ENCODE data around the gene ADPGK. TPM values are rescaled to one million over a fixed set of nuclear protein-coding genes. Genes with fewer than 3 reads are reported as not detected.
A peak's percentile ranks its signal among the peaks of the same experiment; 100 is the strongest.

ADPGK gene
- total and polyA plus RNA-seq, 11 donors, result 7.1 to 31.7 (median 10.4) TPM

DNA sequence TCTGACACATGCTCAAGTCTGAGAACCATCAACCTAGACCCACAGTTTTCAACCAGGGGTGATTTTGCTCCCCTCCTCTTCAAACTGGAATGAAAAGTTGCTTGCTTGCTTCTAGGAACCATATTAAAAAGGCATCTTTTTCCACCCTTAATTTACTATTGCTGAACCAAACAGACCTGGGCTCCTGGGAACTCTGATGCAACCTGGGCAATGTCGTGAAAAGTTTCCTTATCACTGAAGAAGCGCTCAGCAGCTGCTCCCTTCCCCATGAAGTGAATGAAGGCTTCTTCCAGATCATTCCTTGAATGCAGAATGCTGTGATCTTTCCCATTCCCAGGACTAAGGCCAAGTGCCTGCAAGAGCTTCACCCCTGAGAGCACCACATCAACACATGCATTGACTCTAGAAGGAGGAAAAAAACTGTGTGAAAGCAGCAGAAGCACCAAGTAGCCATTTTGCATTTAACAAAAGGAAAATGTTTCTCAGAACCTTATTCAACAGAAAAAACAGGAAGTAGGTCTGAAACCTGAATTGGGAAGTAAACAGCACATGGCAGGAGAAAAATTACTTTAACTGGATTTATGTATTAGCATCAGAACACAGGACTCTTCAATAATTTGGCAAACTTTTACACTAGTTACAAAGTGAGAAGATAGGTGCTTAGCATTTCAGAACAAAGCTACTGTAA is 8.7 kb downstream of the ADPGK start:
- peaks cover 0 to 90% (median 66%) of the 10 kb centered on the region in 9 donors for H3K36me3 ChIP-seq
- WGBS, 4 donors, result 86 to 88% (median 87%) methylated on average over 2 of the region's 2 CpGs

DNA sequence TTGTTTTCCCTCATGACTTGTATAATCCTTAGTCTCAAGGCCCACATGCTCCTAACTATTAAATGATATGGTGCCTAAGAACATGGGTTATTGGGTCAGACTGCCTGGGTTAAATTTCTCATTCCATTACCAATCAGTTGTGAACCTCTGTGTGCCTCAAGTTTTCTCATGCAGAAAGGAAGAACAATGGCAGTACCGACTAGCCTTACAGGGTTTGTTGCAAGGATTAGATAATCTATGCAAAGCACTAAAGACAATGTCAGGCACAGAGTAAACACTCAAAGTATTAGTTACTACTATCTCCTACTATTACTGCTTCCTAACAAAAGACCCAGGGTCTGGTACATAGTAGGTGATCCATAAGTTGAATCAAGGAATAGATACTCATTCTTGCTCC is 12.2 kb downstream of the ADPGK start:
- no peak for ATAC-seq
- no peak overlapping the region for H3K27ac ChIP-seq
- WGBS, 4 donors, result 71 to 95% (median 76%) methylated on average over 1 of the region's 1 CpG
- peaks cover 0 to 23% (median 10%) of the 10 kb centered on the region in 12 donors for H3K9me3 ChIP-seq
- no peaks in the 10 kb centered on the region for H3K27me3 ChIP-seq
- intact Hi-C loops (cut with DNase I), result no loop called here
- no peak overlapping the region for H3K4me3 ChIP-seq
- H3K4me1 ChIP-seq, result peaks cover 0 to 21% (median 0%) of the 10 kb centered on the region in 12 donors
- DNase-seq, result no peak
- TF ChIP-seq, protein P1, sequence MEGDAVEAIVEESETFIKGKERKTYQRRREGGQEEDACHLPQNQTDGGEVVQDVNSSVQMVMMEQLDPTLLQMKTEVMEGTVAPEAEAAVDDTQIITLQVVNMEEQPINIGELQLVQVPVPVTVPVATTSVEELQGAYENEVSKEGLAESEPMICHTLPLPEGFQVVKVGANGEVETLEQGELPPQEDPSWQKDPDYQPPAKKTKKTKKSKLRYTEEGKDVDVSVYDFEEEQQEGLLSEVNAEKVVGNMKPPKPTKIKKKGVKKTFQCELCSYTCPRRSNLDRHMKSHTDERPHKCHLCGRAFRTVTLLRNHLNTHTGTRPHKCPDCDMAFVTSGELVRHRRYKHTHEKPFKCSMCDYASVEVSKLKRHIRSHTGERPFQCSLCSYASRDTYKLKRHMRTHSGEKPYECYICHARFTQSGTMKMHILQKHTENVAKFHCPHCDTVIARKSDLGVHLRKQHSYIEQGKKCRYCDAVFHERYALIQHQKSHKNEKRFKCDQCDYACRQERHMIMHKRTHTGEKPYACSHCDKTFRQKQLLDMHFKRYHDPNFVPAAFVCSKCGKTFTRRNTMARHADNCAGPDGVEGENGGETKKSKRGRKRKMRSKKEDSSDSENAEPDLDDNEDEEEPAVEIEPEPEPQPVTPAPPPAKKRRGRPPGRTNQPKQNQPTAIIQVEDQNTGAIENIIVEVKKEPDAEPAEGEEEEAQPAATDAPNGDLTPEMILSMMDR (IDR thresholded peaks at IDR 0.05), result no peak
- TF ChIP-seq POLR2A (IDR thresholded peaks at IDR 0.05), result no peak
- peaks cover 0 to 92% (median 73%) of the 10 kb centered on the region in 9 donors for H3K36me3 ChIP-seq

More for the DNA sequence above, 8.7 kb downstream of the ADPGK start:
- Histone ChIP-seq H3K4me3 (no peak overlapping the region), H3K27me3 (no peaks in the 10 kb centered on the region), H3K9me3 (no peaks in the 10 kb centered on the region), H3K27ac (peak overlapping the region in 1 of 12 donors; percentile 72), H3K4me1 (peaks cover 0 to 29% (median 0%) of the 10 kb centered on the region in 12 donors)
- intact Hi-C loops (cut with DNase I), result no loop called here
- ATAC-seq, result no peak
- DNase-seq, result no peak
- no peak for TF ChIP-seq POLR2A (IDR thresholded peaks at IDR 0.05)
- TF ChIP-seq, protein P1 (IDR thresholded peaks at IDR 0.05), result no peak

DNA sequence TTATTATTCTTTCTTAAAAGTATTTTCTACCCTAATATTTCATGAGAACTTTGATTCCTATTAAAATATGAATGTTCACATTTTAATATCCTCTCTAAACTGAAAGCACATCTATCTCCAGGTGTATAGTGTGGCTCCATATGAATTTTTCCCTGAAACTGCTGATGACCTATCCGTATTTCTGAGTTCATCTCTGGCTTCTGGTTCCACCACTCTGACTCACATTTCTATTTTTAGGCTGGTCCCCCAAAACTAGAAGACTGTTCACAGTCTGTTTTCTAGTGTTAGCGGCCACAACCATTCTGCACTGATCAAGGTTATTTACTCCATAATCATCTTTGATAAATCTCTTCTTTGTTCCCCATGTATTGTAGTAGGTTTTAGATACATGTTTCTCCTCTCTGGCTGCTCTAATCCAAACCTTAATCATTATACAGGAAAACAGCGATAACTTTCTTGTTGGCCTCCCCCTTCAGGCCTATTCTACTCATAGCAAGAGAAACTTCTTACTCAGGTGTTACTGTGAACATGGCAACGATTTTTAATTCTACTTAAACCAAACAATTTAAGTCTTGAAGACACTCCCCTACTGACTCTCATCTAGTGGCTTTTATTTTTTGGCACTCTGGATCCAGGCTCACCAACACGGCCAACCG is 12.8 kb downstream of the ADPGK start:
- no peak for DNase-seq
- Histone ChIP-seq H3K27me3 (no peaks in the 10 kb centered on the region), H3K27ac (no peak overlapping the region), H3K9me3 (peaks cover 0 to 24% (median 10%) of the 10 kb centered on the region in 12 donors), H3K36me3 (peaks cover 0 to 97% (median 78%) of the 10 kb centered on the region in 9 donors), H3K4me1 (peaks cover 0 to 16% (median 0%) of the 10 kb centered on the region in 12 donors), H3K4me3 (no peak overlapping the region)
- TF ChIP-seq POLR2A (IDR thresholded peaks at IDR 0.05), result no peak
- TF ChIP-seq, protein P1 (IDR thresholded peaks at IDR 0.05), result no peak
- WGBS, 4 donors, result 83 to 89% (median 87%) methylated on average over 6 of the region's 6 CpGs
- intact Hi-C loops (cut with DNase I), result no loop called here
- ATAC-seq, result no peak

DNA sequence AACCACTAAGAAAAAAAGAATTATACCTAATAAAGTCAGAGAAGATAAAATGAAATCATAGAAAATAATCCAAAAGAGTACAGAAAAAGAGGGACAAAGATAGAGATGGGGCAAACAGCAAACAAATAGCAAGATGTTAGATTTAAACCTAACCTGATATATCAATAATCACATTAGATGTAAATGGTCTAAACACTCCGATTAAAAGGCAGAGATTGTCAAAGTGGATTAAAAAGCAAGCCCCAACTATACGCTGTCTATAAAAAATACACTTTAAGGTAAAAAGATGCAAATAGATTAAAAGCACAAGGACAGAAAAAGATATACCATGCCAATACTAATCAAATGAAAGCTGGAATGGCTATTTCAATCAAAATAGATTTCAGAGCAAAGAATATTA is 16.8 kb downstream of the ADPGK start:
- H3K36me3 ChIP-seq, result peaks cover 0 to 99% (median 70%) of the 10 kb centered on the region in 9 donors
- WGBS, 4 donors, result 96 to 99% (median 98%) methylated on average over 2 of the region's 2 CpGs

More for the DNA sequence above, 16.8 kb downstream of the ADPGK start:
- DNase-seq (no peak), ATAC-seq (no peak)
- intact Hi-C loops (cut with DNase I), result no loop called here
- Histone ChIP-seq H3K4me3 (no peak overlapping the region), H3K9me3 (peaks cover 0 to 24% (median 10%) of the 10 kb centered on the region in 12 donors), H3K4me1 (peaks cover 0 to 10% (median 0%) of the 10 kb centered on the region in 12 donors), H3K27me3 (no peaks in the 10 kb centered on the region), H3K27ac (no peak overlapping the region)
- no peak for TF ChIP-seq POLR2A (IDR thresholded peaks at IDR 0.05)
- TF ChIP-seq, protein P1 (IDR thresholded peaks at IDR 0.05), result no peak

Data from heart left ventricle (tissue), 16 donors.